ENCODE results near the gene PRDM13. TPM values are rescaled to one million over a fixed set of nuclear protein-coding genes. Genes with fewer than 3 reads are reported as not detected.

Gene PRDM13
- total and polyA plus RNA-seq, 2 of the 8 experiments (the other 6 are each of a cell fraction or from before 2014, with no cell fraction given): 0.05 to 0.09 TPM

- ChIA-PET POLR2A (ENCODE audit: partially characterized antibody) (interaction anchor here (0.6 to 2.3 kb wide), 3 partner anchors 12 to 44 kb away, joined by 3 to 10 read pairs (median 3); partner anchors contain the start of gene CCNC), CTCF (ENCODE audit: partially characterized antibody) (interaction anchor here (1.0 to 6.6 kb wide), 10 partner anchors 9 to 210 kb away, joined by 3 to 49 read pairs (median 4); no protein-coding TSS in a partner anchor)
- Histone ChIP-seq H3K9ac (replicated peaks in 1 of 4; ENCODE audit: extremely low read depth in 1 of 4, low read depth in 3 of 4, low read length in 3 of 4) (no peak overlapping the region), H3K9me3 (ENCODE audit: insufficient read depth in 2 of 2, low read depth in 1 of 2, low read length in 1 of 2) (no peaks in the 10 kb centered on the region), H2BK5ac (ENCODE audit: low read depth, low read length) (0 out of 2 replicates have a peak overlapping the region, but pooled peaks have one; percentile 32), H4K91ac (replicated peaks; ENCODE audit: insufficient read length, low read length) (peak overlapping the region; percentile 66), H4K20me1 (replicated peaks in 1 of 2; ENCODE audit: control insufficient read depth in 1 of 2, insufficient read depth in 2 of 2, low read length in 2 of 2) (peaks cover 4 to 12% of the 10 kb centered on the region in 2 experiments), H2AFZ (ENCODE audit: low read length) (no peak overlapping the region), H3K56ac (replicated peaks; ENCODE audit: insufficient read length, low read depth, low read length) (no peak overlapping the region), H3K18ac (ENCODE audit: extremely low read depth, low read length) (peak overlapping the region; percentile 62), H3K4me3 (ENCODE audit: extremely low read depth in 1 of 4, insufficient read depth in 2 of 4, low read depth in 3 of 4, low read length in 4 of 4) (peak overlapping the region; percentile 13 to 59 (median 22)), H2BK12ac (ENCODE audit: low read depth, low read length) (peak overlapping the region; percentile 85; the same call in 1 of the 2 replicates), H3K4me2 (ENCODE audit: insufficient read depth in 1 of 2, low read depth in 2 of 2, low read length in 2 of 2) (peak overlapping the region; percentile 79 to 91), H3K23me2 (ENCODE audit: low read depth, low read length) (peaks cover 14% of the 10 kb centered on the region; the same call in 1 of the 2 replicates), H3K79me2 (ENCODE audit: control insufficient read depth in 1 of 2, insufficient read depth in 2 of 2, low read length in 2 of 2) (no peaks in the 10 kb centered on the region), H2AK5ac (ENCODE audit: low read depth, low read length) (no peak overlapping the region), H3K14ac (ENCODE audit: insufficient read length) (no peak overlapping the region), H2BK20ac (ENCODE audit: low read length) (no peak overlapping the region), H3K36me3 (ENCODE audit: control insufficient read depth in 2 of 4, insufficient read depth in 4 of 4, low read length in 3 of 4) (no peaks in the 10 kb centered on the region), H4K8ac (ENCODE audit: extremely low read depth, insufficient read depth, low read length) (no peak overlapping the region), H2BK120ac (replicated peaks; ENCODE audit: low read depth, low read length) (no peak overlapping the region), H3K4ac (replicated peaks; ENCODE audit: insufficient read length, low read depth, low read length) (no peak overlapping the region), H3K4me1 (replicated peaks in 1 of 4; ENCODE audit: control insufficient read depth in 3 of 4, insufficient read depth in 4 of 4, low read length in 3 of 4) (peaks cover 0 to 30% (median 15%) of the 10 kb centered on the region in 4 experiments; a peak in 5 of 7 replicates), H4K5ac (ENCODE audit: insufficient read length, low read depth, low read length) (no peak overlapping the region), H3K27ac (ENCODE audit: low read depth, low read length) (no peak overlapping the region), H2BK15ac (ENCODE audit: low read length) (no peak overlapping the region), H3K23ac (ENCODE audit: insufficient read length) (no peak overlapping the region), H3K79me1 (ENCODE audit: low read depth, low read length) (no peaks in the 10 kb centered on the region), H3K27me3 (replicated peaks in 1 of 4; ENCODE audit: control insufficient read depth in 3 of 4, extremely low read depth in 1 of 4, insufficient read depth in 3 of 4, low read length in 3 of 4) (peaks cover 75 to 100% (median 89%) of the 10 kb centered on the region in 4 experiments)
- FAIRE-seq (no peak), DNase-seq (ENCODE audit: low read depth in 1 of 2, low spot score in 2 of 2) (peak in 1 of 2 experiments; percentile 82)
- 4% methylated on average over 46 of the region's 56 CpGs; no CpG with 5 or more reads in 1 of the 2 experiments for WGBS, 2 experiments (ENCODE audit: extremely low coverage in 1 of 2, insufficient coverage in 1 of 2, insufficient read length in 1 of 2, insufficient replicate concordance in 2 of 2, low coverage in 1 of 2, low lambda C conversion rate in 2 of 2, missing lambda C conversion rate in 1 of 2)
- TF ChIP-seq CHD2 (IDR thresholded peaks at IDR 0.05; ENCODE audit: low read length) (no peak), JUND (IDR thresholded peaks at IDR 0.05; ENCODE audit: low read length) (no peak), EZH2 (IDR thresholded peaks at IDR 0.05; ENCODE audit: low read depth, low read length, severe bottlenecking) (peak; percentile 96), RAD21 (IDR thresholded peaks at IDR 0.05 in 1 of 2, conservative IDR thresholded peaks at IDR 0.05 in 1 of 2; ENCODE audit: low read depth in 2 of 2, low read length in 2 of 2) (no peak), ASH2L (IDR thresholded peaks at IDR 0.05; ENCODE audit: low read length) (peak; percentile 45), SAP30 (IDR thresholded peaks at IDR 0.05; ENCODE audit: insufficient read depth, insufficient replicate concordance, low read length) (no peak), MAFK (IDR thresholded peaks at IDR 0.05; ENCODE audit: low read depth, low read length) (no peak), CEBPB (IDR thresholded peaks at IDR 0.05; ENCODE audit: low read depth, low read length) (no peak), GTF2F1 (IDR thresholded peaks at IDR 0.05; ENCODE audit: borderline replicate concordance, low read depth, low read length) (no peak)
- TF ChIP-seq, protein P1, sequence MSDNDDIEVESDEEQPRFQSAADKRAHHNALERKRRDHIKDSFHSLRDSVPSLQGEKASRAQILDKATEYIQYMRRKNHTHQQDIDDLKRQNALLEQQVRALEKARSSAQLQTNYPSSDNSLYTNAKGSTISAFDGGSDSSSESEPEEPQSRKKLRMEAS (IDR thresholded peaks at IDR 0.05): peak; percentile 64
Observed at GRCh38 chr6:99612551-99613408, 6.1 kb downstream of the PRDM13 start.
